Activated T-helper 1 cell treated with anti-CD3 and anti-CD28 coated beads, Interleukin-12 subunit alpha, Interleukin-12 subunit beta, Interleukin-2, Interleukin-4 antibody, amounts not matched to agents 30 ng/mL and 10 ng/mL and 1 ng/mL, durations not matched to agents 14 hours and 24 hours and 36 hours (primary cell): ENCODE results near the gene FAM3A. TPM values are rescaled to one million over a fixed set of nuclear protein-coding genes. Genes with fewer than 3 reads are reported as not detected.
"Not testable (repeated sequence)": the region's sequence is repeated elsewhere in the genome, so short reads cannot be mapped to it uniquely, and the experiment has no call there.

ENCODE experiments used
- DNase-seq: peaks from one replicate; pipeline ENCODE4 v3.0.0; 2021; ENCODE audit warnings: low spot score
- H3K27ac Mint-ChIP-seq: one replicate; pipeline ENCODE4 v1.8.0; 2021; ENCODE audit warnings: mild to moderate bottlenecking, mixed read lengths
- H3K27me3 Mint-ChIP-seq: one replicate; pipeline ENCODE4 v1.8.0; 2022; ENCODE audit warnings: mild to moderate bottlenecking, moderate library complexity, mixed read lengths; ENCODE audit not compliant: insufficient read depth
- H3K36me3 Mint-ChIP-seq: one replicate; pipeline ENCODE4 v1.8.0; 2021; ENCODE audit warnings: low read depth, mixed read lengths
- H3K4me1 Mint-ChIP-seq: one replicate; pipeline ENCODE4 v1.8.0; 2021; ENCODE audit warnings: low read depth, mixed read lengths
- H3K4me3 Mint-ChIP-seq: one replicate; pipeline ENCODE4 v1.8.0; 2021; ENCODE audit warnings: mild to moderate bottlenecking, moderate library complexity, mixed read lengths
- H3K9me3 Mint-ChIP-seq: one replicate; pipeline ENCODE4 v1.8.0; 2021; ENCODE audit warnings: mixed read lengths
- intact Hi-C: fragments of 100-400 bp; cut with micrococcal nuclease; formaldehyde crosslinking; loops from one replicate; pipeline ENCODE4 v1.15.1; 2024
- total RNA-seq: library from RNA; stranded (reverse); gene quantifications from 2 replicates; pipeline ENCODE4 v1.2.3, GENCODE V29; 2022

The FAM3A gene
- total RNA-seq, 1 donor from 2014 or later = 40.1 TPM

DNA sequence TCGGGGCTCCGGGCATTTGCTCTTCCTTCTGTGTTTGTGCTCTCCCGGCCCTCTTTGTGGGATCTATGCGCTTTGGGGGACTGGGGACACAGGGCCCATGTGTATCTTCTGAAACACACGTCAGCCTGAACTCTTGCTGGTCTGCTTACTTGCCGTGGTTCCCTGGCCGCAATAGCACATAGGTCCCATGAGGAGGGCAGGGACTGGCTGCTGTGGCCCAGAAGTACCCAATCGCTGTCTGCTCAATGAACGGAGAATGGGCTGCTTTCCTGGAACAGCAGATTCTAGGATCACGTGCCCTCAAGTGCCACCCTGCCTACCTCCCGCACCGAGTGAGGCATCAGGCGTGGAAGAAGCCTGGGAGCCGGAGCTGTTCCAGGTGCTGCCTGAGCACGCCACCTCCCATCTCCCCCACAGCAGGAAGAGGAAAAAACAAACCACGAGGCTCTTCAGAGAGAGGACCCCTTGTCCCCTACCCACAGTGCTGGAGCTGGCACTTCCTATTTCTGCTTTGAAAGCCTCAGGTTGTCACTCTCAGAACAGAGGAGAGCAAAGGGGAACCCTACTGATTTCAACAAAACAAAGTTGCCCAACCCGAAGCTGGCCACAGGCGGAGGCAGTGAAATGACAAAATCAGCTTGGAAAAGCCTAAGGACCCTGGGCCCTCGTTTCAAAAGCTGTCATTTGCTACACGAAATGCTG is 26.8 kb upstream of the FAM3A start:
- Mint-ChIP-seq H3K9me3 (no peaks in the 10 kb centered on the region), H3K27me3 (no peaks in the 10 kb centered on the region), H3K27ac (peak overlapping the region; percentile 89), H3K4me1 (peaks cover 19% of the 10 kb centered on the region), H3K36me3 (peaks cover 15% of the 10 kb centered on the region), H3K4me3 (peak overlapping the region; percentile 71)
- no peak for DNase-seq
- intact Hi-C loops = no loop called here

GRCh38 chrX:154541896-154542722 is 26.1 kb upstream of the FAM3A start:
- Mint-ChIP-seq H3K9me3 (no peaks in the 10 kb centered on the region), H3K36me3 (peaks cover 15% of the 10 kb centered on the region), H3K4me1 (peaks cover 18% of the 10 kb centered on the region), H3K27me3 (no peaks in the 10 kb centered on the region), H3K27ac (peak overlapping the region; percentile 89), H3K4me3 (peak overlapping the region; percentile 71)
- no peak for DNase-seq
- intact Hi-C loops = no loop called here

DNA sequence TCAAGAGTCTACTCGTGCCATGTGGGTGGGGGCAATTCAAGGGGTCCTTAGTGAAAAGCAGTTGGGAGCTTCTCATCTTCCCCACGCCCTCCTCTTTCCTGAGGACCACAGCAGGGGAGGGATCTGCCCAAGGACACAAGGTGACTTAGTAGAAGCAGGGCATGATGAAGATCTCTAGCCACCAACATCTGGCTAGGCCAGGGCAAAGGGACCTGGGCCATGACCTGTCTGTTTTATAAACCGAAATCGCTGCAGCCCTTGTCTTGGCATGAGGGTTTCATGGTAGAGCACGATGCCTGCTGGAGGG is 25.5 kb upstream of the FAM3A start:
- no peak overlapping the region for H3K27ac Mint-ChIP-seq
- H3K4me1 Mint-ChIP-seq = peaks cover 18% of the 10 kb centered on the region
- no peaks in the 10 kb centered on the region for H3K27me3 Mint-ChIP-seq
- peaks cover 15% of the 10 kb centered on the region for H3K36me3 Mint-ChIP-seq
- H3K4me3 Mint-ChIP-seq = no peak overlapping the region
- intact Hi-C loops = no loop called here
- H3K9me3 Mint-ChIP-seq = no peaks in the 10 kb centered on the region
- no peak for DNase-seq

GRCh38 chrX:154540897-154541535 is 25.0 kb upstream of the FAM3A start:
- no peak overlapping the region for H3K27ac Mint-ChIP-seq
- H3K27me3 Mint-ChIP-seq = no peaks in the 10 kb centered on the region
- H3K4me3 Mint-ChIP-seq = no peak overlapping the region
- no peak for DNase-seq
- peaks cover 15% of the 10 kb centered on the region for H3K36me3 Mint-ChIP-seq
- intact Hi-C loops = no loop called here
- H3K4me1 Mint-ChIP-seq = peaks cover 15% of the 10 kb centered on the region
- no peaks in the 10 kb centered on the region for H3K9me3 Mint-ChIP-seq

GRCh38 chrX:154540365-154540764 is 24.3 kb upstream of the FAM3A start:
- DNase-seq, H3K4me3 Mint-ChIP-seq, H3K27me3 Mint-ChIP-seq, intact Hi-C loops, H3K27ac Mint-ChIP-seq, H3K9me3 Mint-ChIP-seq: not testable (repeated sequence)
- Mint-ChIP-seq H3K4me1 (peaks cover 13% of the 10 kb centered on the region), H3K36me3 (peaks cover 14% of the 10 kb centered on the region)

DNA sequence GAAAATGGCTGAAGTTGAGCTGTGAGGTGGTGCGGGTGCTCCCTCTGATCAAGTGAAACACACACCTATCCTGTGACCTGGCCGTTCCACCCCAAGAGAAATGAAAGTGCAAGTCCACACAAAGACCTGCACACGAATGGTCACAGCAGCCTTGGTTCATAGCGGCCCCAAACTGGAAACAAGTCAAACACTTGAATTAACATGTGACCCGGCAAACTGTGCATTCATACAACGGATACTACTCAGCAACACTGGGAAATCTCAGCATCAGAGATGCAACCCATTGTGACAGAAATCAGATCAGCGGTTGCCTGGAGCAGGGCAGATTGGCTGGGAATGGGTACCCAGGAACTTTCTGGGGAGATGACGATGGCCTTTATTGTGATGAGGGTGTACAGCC is 23.0 kb upstream of the FAM3A start:
- Mint-ChIP-seq H3K27me3 (no peaks in the 10 kb centered on the region), H3K36me3 (peaks cover 14% of the 10 kb centered on the region), H3K9me3 (no peaks in the 10 kb centered on the region), H3K27ac (no peak overlapping the region), H3K4me3 (no peak overlapping the region), H3K4me1 (peaks cover 19% of the 10 kb centered on the region)
- no peak for DNase-seq
- intact Hi-C loops = no loop called here

GRCh38 chrX:154535892-154536291 is 19.9 kb upstream of the FAM3A start:
- peaks cover 11% of the 10 kb centered on the region for H3K36me3 Mint-ChIP-seq
- peaks cover 6% of the 10 kb centered on the region for H3K4me1 Mint-ChIP-seq
- no peaks in the 10 kb centered on the region for H3K9me3 Mint-ChIP-seq
- intact Hi-C loops = no loop called here
- DNase-seq = no peak
- H3K27ac Mint-ChIP-seq = no peak overlapping the region
- H3K4me3 Mint-ChIP-seq = no peak overlapping the region
- no peaks in the 10 kb centered on the region for H3K27me3 Mint-ChIP-seq

DNA sequence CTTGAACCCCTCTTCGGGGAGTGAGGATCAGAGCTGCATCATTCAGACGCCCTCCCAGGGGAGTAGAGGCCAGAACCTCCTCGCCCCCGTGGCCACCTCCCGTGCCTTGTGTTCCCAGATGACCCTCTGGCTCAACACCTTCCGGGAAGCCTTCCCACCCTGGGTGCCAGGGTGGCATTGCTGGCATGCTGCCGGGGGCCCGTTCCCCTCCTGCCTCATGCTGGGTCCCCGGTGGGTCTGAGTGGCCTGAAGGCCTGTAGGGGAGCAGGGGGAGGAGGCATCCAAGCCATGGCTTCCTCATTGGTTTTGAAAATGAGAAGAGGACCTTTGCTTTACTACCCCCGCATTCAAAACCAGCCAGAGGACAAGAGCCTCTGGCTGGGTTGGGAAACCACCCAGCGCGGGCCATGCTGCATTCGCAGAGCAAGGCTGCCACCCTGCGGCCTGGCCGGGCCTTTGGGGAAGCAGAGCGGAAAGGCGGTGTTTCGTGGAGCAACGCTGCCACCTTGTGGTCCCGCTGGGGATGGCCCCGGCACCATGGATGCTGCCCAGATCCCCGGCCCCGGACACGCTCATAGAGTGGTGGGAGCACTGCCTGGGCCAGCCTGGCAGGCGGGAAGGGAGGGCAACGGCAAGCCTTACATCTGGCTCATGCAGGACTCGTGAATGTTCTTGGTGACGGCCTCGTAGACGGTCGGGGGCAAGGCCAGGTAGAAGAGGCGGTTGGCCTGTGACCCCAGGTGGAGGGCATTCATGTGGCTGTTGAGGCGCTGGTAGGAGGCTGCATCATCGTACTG is 18.7 kb upstream of the FAM3A start:
- Mint-ChIP-seq H3K27me3 (no peaks in the 10 kb centered on the region), H3K4me1 (peaks cover 6% of the 10 kb centered on the region), H3K9me3 (no peaks in the 10 kb centered on the region), H3K27ac (no peak overlapping the region), H3K4me3 (no peak overlapping the region), H3K36me3 (peaks cover 13% of the 10 kb centered on the region)
- intact Hi-C loops = loop anchor here (1.0 to 5.0 kb wide), 5 partner anchors 42 to 226 kb away; partner anchors contain the start of genes RPL10 and SLC10A3
- DNase-seq = peak; percentile 80

DNA sequence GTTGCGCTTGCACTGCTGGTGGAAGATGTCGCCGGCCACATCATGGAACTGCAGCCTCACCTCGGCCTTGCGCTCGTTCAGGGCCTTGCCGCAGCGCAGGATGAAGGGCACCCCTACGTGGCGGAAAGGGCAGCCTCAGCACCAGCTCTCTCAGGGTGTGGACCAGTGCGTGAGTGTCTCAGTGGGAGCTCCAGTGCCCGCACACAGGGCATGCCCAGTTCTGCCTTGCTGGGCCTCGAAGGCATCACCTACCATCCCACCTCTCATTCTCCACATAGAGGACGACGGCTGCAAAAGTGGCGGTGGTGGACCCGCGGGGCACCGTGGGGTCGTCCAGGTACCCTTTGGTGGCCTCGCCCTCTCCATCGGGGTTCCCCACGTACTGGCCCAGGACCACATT is 16.7 kb upstream of the FAM3A start:
- H3K9me3 Mint-ChIP-seq = no peaks in the 10 kb centered on the region
- no peak overlapping the region for H3K27ac Mint-ChIP-seq
- no peak for DNase-seq
- H3K27me3 Mint-ChIP-seq = no peaks in the 10 kb centered on the region
- peaks cover 8% of the 10 kb centered on the region for H3K36me3 Mint-ChIP-seq
- H3K4me3 Mint-ChIP-seq = no peak overlapping the region
- peaks cover 6% of the 10 kb centered on the region for H3K4me1 Mint-ChIP-seq
- intact Hi-C loops = loop anchor here (5.0 kb wide), 2 partner anchors 40 to 135 kb away; partner anchors contain the start of genes RPL10 and SLC10A3

DNA sequence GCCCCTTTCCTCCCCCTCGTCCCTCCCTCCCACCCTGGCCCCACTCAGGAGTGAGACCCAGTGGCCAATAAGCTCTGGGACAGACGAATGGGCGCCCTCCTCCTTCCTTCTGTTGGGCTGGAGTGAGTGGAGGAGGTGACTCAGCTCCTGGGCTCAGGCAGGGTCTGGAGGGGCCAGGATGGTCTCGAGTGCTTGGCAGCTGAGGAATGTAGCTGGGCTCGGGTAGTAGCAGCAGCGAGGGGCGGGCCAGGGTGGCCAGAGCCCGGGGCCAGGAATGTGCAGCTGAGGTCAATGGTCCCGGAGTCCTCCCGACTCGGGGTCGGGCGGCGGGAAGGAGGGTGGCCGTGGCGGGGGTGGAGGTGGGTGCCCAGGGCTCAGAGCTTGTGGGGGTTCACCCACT is 15.6 kb upstream of the FAM3A start:
- peaks cover 7% of the 10 kb centered on the region for H3K36me3 Mint-ChIP-seq

DNA sequence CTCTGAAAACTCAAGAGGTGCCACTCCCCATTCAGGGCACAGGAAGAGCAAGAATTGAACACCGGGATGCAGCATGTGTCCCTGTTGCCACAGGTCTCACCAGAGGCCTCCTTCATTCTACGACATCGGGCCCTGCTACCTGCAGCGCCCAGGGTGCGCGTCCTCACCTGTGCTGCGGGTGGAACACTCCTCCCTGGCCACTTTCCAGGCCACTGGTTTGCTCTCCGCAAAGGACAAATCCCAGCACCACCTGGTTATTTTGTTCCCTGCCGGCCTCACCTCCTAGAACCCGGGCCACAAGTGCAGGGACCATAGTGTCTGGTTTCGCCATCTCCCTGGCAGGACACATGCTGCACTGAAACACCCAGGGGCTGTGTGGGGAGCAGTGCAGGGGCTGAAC is 14.3 kb upstream of the FAM3A start:
- DNase-seq = no peak
- H3K27me3 Mint-ChIP-seq = no peaks in the 10 kb centered on the region
- no peak overlapping the region for H3K27ac Mint-ChIP-seq
- H3K4me3 Mint-ChIP-seq = no peak overlapping the region
- H3K9me3 Mint-ChIP-seq = no peaks in the 10 kb centered on the region
- peaks cover 7% of the 10 kb centered on the region for H3K36me3 Mint-ChIP-seq
- intact Hi-C loops = loop anchor here (5.0 kb wide), 2 partner anchors 38 to 133 kb away; partner anchors contain the start of genes RPL10 and SLC10A3
- H3K4me1 Mint-ChIP-seq = peaks cover 24% of the 10 kb centered on the region

More for the DNA sequence above, 15.6 kb upstream of the FAM3A start:
- no peak for DNase-seq
- no peaks in the 10 kb centered on the region for H3K27me3 Mint-ChIP-seq
- intact Hi-C loops = loop anchor here (5.0 kb wide), 2 partner anchors 39 to 134 kb away; partner anchors contain the start of genes RPL10 and SLC10A3
- H3K27ac Mint-ChIP-seq = no peak overlapping the region
- H3K9me3 Mint-ChIP-seq = no peaks in the 10 kb centered on the region
- H3K4me3 Mint-ChIP-seq = no peak overlapping the region
- peaks cover 14% of the 10 kb centered on the region for H3K4me1 Mint-ChIP-seq

- intact Hi-C loops = no loop called here
- no peak for DNase-seq
- Mint-ChIP-seq H3K4me3 (no peak overlapping the region), H3K27me3 (no peaks in the 10 kb centered on the region), H3K36me3 (peaks cover 5% of the 10 kb centered on the region), H3K27ac (no peak overlapping the region), H3K9me3 (no peaks in the 10 kb centered on the region), H3K4me1 (peaks cover 18% of the 10 kb centered on the region)
Measured at GRCh38 chrX:154529206-154529612, 13.2 kb upstream of the FAM3A start.
